Endothelial cell of umbilical vein (primary cell): ENCODE measurements around the gene HHLA2. TPM values are rescaled to one million over a fixed set of nuclear protein-coding genes. Genes with fewer than 3 reads are reported as not detected.

Experiments used
- BruUV-seq: library from RNA; stranded (reverse); fragments of 400-500 nt; replicated peaks from 2 replicates; lab custom pipeline; 2021; lab: Mats Ljungman, UMichigan
- CTCF ChIA-PET: fragments of 300-600, 350-600 bp; sonication (Branson Sonifier 250); formaldehyde crosslinking; loops from one replicate; lab custom pipeline; 2021; ENCODE audit warnings: antibody characterized with exemption, inconsistent platforms; lab: Charles Lee
- POLR2A ChIA-PET: fragments of 300-600, 350-600 bp; sonication (Branson Sonifier 250); formaldehyde crosslinking; loops from one replicate; lab custom pipeline; 2021; ENCODE audit warnings: antibody characterized with exemption, inconsistent platforms; lab: Charles Lee
- DNase-seq: peaks from one replicate; pipeline ENCODE4 v3.0.0-alpha.2; 2011; ENCODE audit warnings: low read depth, low spot score
- FAIRE-seq: peaks from 2 replicates; lab custom pipeline; 2011; peaks lifted over from hg19 to GRCh38; lab: Jason Lieb, UNC
- H2AFZ ChIP-seq: 2 replicates; pipeline ENCODE4 v1.6.0; 2012; ENCODE audit warnings: low read depth, low read length, control low read depth, inconsistent platforms
- H3K27ac ChIP-seq: 2 replicates; pipeline ENCODE4 v1.5.1; 2011; ENCODE audit warnings: low read depth, mild to moderate bottlenecking, control low read depth, low read length, moderate library complexity; ENCODE audit not compliant: insufficient read depth
- H3K27me3 ChIP-seq, 2 experiments: 2 replicates each; pipeline versions ENCODE4 v1.6.0 to v1.6.1; 2011; ENCODE audit warnings: low read length in 2 of 2, mixed read lengths in 1 of 2; ENCODE audit not compliant: control insufficient read depth in 2 of 2, insufficient read depth in 2 of 2
- H3K36me3 ChIP-seq, 2 experiments: 2 replicates in 1 of 2; 3 replicates in 1 of 2; pipeline ENCODE4 v1.5.1; 2011; ENCODE audit warnings: low read length in 2 of 2, mild to moderate bottlenecking in 1 of 2, moderate library complexity in 1 of 2; ENCODE audit not compliant: control insufficient read depth in 2 of 2, insufficient read depth in 2 of 2; ENCODE audit errors: extremely low read depth in 1 of 2
- H3K4me1 ChIP-seq: 3 replicates; pipeline ENCODE4 v1.5.1; 2011; ENCODE audit warnings: mild to moderate bottlenecking, low read length; ENCODE audit not compliant: control insufficient read depth, insufficient read depth; ENCODE audit errors: extremely low read depth
- H3K4me2 ChIP-seq: 2 replicates; pipeline ENCODE4 v1.6.1; 2011; ENCODE audit warnings: low read length, control low read depth, mixed read lengths; ENCODE audit not compliant: insufficient read depth
- H3K4me3 ChIP-seq, 3 experiments: fragments of 200-600 bp in 1 of 3; sonication (generic), shearing (Covaris generic) in 1 of 3; replicated peaks in 1 of 3; 2 replicates each; pipeline ENCODE4 v1.5.1; 2011 to 2016; ENCODE audit warnings: control low read depth in 3 of 3, low read length in 3 of 3, mild to moderate bottlenecking in 2 of 3, inconsistent platforms in 1 of 3, low read depth in 1 of 3, moderate library complexity in 1 of 3; ENCODE audit not compliant: insufficient read depth in 1 of 3
- H3K79me2 ChIP-seq: 2 replicates; pipeline ENCODE4 v1.6.0; 2012; ENCODE audit warnings: low read length, inconsistent platforms; ENCODE audit not compliant: control insufficient read depth, insufficient read depth
- H3K9ac ChIP-seq: replicated peaks from 2 replicates; pipeline ENCODE3; 2011; ENCODE audit warnings: low read length, control low read depth; ENCODE audit not compliant: insufficient read depth; ENCODE audit errors: extremely low read depth
- H3K9me1 ChIP-seq: replicated peaks from 3 replicates; pipeline ENCODE4 v1.6.0; 2011; ENCODE audit warnings: mild to moderate bottlenecking, low read length; ENCODE audit not compliant: control insufficient read depth, insufficient read depth; ENCODE audit errors: extremely low read depth
- H3K9me3 ChIP-seq: replicated peaks from 2 replicates; pipeline ENCODE4 v1.5.1; 2012; ENCODE audit warnings: low read length, inconsistent platforms; ENCODE audit not compliant: control insufficient read depth, insufficient read depth
- H4K20me1 ChIP-seq: replicated peaks from 2 replicates; pipeline ENCODE3; 2011; ENCODE audit warnings: mild to moderate bottlenecking, low read length; ENCODE audit not compliant: control insufficient read depth, insufficient read depth; ENCODE audit errors: extremely low read depth
- CTCF ChIP-seq, 2 donors: IDR thresholded peaks; 1 replicate in 1 of 2; 2 replicates in 1 of 2; pipeline ENCODE4 v1.5.1; 2011; ENCODE audit warnings: low read length in 2 of 2, mild to moderate bottlenecking in 2 of 2, moderate library complexity in 2 of 2, control low read depth in 1 of 2, inconsistent platforms in 1 of 2, low read depth in 1 of 2; ENCODE audit not compliant: insufficient read depth in 1 of 2; ENCODE audit errors: extremely low read depth in 1 of 2
- EZH2 ChIP-seq: IDR thresholded peaks from 2 replicates; pipeline ENCODE4 v1.6.1; 2012; ENCODE audit warnings: borderline replicate concordance, low read depth, mild to moderate bottlenecking, moderate library complexity, low read length, inconsistent platforms; ENCODE audit not compliant: severe bottlenecking
- GATA2 ChIP-seq: IDR thresholded peaks from 2 replicates; pipeline ENCODE4 v1.7.0; 2011; ENCODE audit warnings: low read depth, mild to moderate bottlenecking, moderate library complexity, mixed read lengths, low read length; ENCODE audit not compliant: insufficient read length, insufficient read depth
- JUN ChIP-seq: IDR thresholded peaks from 2 replicates; pipeline ENCODE4 v1.6.1; 2011; ENCODE audit warnings: borderline replicate concordance, low read depth; ENCODE audit not compliant: insufficient read length, insufficient read depth
- MYC ChIP-seq: IDR thresholded peaks from one replicate; pipeline ENCODE4 v1.6.1; 2011; ENCODE audit warnings: mild to moderate bottlenecking, low read depth, low read length
- POLR2A ChIP-seq: IDR thresholded peaks from 2 replicates; pipeline ENCODE4 v1.6.1; 2012; ENCODE audit warnings: low read depth, mild to moderate bottlenecking, control low read depth, low read length
- POLR2AphosphoS5 ChIP-seq: IDR thresholded peaks from 2 replicates; pipeline ENCODE4 v1.6.1; 2012; ENCODE audit warnings: low read depth, mild to moderate bottlenecking, control low read depth, low read length, moderate library complexity; ENCODE audit not compliant: insufficient read depth
- dilution Hi-C: fragments of 300-500 bp; cut with MboI; formaldehyde crosslinking; loops from one replicate; pipeline ENCODE4 v1.15.0; 2019; ENCODE audit warnings: low sequenced_read_pairs; ENCODE audit not compliant: extremely low pct_ligation_motif_present
- intact Hi-C: fragments of 100-400 bp; cut with micrococcal nuclease; formaldehyde crosslinking; loops from one replicate; pipeline ENCODE4 v1.10.0; 2022
- polyA plus RNA-seq, 4 experiments: library from polyadenylated mRNA; depleted of rRNA in 3 of 4; stranded (reverse) in 3 of 4; unstranded in 1 of 4; fragments of >200 nt; gene quantifications; 2 replicates each; pipeline versions ENCODE4 v1.2.1 to v1.2.3, GENCODE V29; 2011 to 2012; ENCODE audit warnings: missing spikeins in 1 of 4
- total RNA-seq: library from RNA; stranded (reverse); gene quantifications from 2 replicates; pipeline ENCODE4 v1.2.3, GENCODE V29; 2021
- TF ChIP-seq, protein P1 (sequence below): IDR thresholded peaks from 2 replicates; pipeline ENCODE4 v1.6.1; 2011; ENCODE audit not compliant: insufficient read depth, insufficient read length

Gene HHLA2
- total and polyA plus RNA-seq, 2 donors (not counting 3 experiments of a cell fraction or from before 2014, with no cell fraction given) = not detected

- no peaks in the 10 kb centered on the region for H3K4me1 ChIP-seq
- H3K79me2 ChIP-seq = no peaks in the 10 kb centered on the region
- BruUV-seq = no TSS peak
- H2AFZ ChIP-seq = no peak overlapping the region
- no peak overlapping the region for H3K4me3 ChIP-seq
- no peak overlapping the region for H3K27ac ChIP-seq
- intact Hi-C loops (no loop called here), dilution Hi-C loops (no loop called here)
- TF ChIP-seq, protein P1, sequence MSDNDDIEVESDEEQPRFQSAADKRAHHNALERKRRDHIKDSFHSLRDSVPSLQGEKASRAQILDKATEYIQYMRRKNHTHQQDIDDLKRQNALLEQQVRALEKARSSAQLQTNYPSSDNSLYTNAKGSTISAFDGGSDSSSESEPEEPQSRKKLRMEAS = no peak
- TF ChIP-seq GATA2 = no peak
- TF ChIP-seq JUN = no peak
- no peak for TF ChIP-seq MYC
- H3K27me3 ChIP-seq = peaks cover 2 to 3% of the 10 kb centered on the region in 2 experiments
- ChIA-PET POLR2A (no interaction called here), CTCF (no interaction called here)
- H4K20me1 ChIP-seq = no peaks in the 10 kb centered on the region
- H3K36me3 ChIP-seq = no peaks in the 10 kb centered on the region
- no peaks in the 10 kb centered on the region for H3K9me1 ChIP-seq
- no peaks in the 10 kb centered on the region for H3K9me3 ChIP-seq
- no peak overlapping the region for H3K4me2 ChIP-seq
- no peak overlapping the region for H3K9ac ChIP-seq
- no peak for FAIRE-seq
- DNase-seq = no peak
These were observed 13.3 kb upstream of the HHLA2 start for GRCh38 chr3:108283006-108283405.

DNA sequence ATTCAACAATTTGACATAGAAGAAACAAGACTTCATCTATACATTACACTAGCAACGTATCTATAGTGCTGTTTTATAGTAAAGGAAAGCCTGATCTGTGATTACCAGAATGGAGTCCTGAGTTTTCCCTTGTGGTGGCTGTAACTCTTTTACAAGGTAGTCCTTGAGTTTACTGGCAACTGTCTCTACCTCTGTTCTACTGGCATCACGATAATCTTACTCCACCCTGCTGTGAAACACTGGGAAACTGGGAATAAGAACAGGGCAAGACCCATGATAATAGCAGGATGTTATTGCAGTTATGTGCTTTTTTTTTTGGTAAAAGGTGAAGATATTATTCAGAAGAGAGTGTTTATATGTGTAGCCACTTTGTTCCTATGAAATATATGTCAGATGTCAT lies 12.4 kb upstream of the HHLA2 start:
- no peak overlapping the region for H3K27ac ChIP-seq
- no peaks in the 10 kb centered on the region for H3K9me3 ChIP-seq
- no peaks in the 10 kb centered on the region for H3K4me1 ChIP-seq
- CTCF ChIA-PET = no interaction called here
- H3K9ac ChIP-seq = no peak overlapping the region
- no peaks in the 10 kb centered on the region for H3K9me1 ChIP-seq
- TF ChIP-seq EZH2 (no peak), CTCF (IDR thresholded peaks at IDR 0.05; ENCODE audit: extremely low read depth in 1 of 2, insufficient read depth in 1 of 2, low read depth in 1 of 2, low read length in 2 of 2) (no peak), GATA2 (no peak), JUN (no peak), POLR2A (no peak), MYC (no peak), POLR2AphosphoS5 (no peak)
- TF ChIP-seq, protein P1 = no peak
- H3K4me2 ChIP-seq = no peak overlapping the region
- H3K4me3 ChIP-seq = no peak overlapping the region
- no TSS peak for BruUV-seq
- H3K79me2 ChIP-seq = no peaks in the 10 kb centered on the region
- no peak for DNase-seq
- dilution Hi-C loops = no loop called here
- POLR2A ChIA-PET = no interaction called here
- H2AFZ ChIP-seq = no peak overlapping the region
- intact Hi-C loops = no loop called here
- H3K36me3 ChIP-seq = no peaks in the 10 kb centered on the region
- FAIRE-seq = no peak
- no peaks in the 10 kb centered on the region for H4K20me1 ChIP-seq
- peaks cover 2 to 3% of the 10 kb centered on the region in 2 experiments for H3K27me3 ChIP-seq
